RKO (cell line): Measurements from ENCODE around the gene AHR.
"Not testable (repeated sequence)": the region's sequence is repeated elsewhere in the genome, so short reads cannot be mapped to it uniquely, and the experiment has no call there.

Source experiments
- DNase-seq: peaks from one replicate; pipeline ENCODE4 v3.0.0-alpha.2; 2016; ENCODE audit warnings: low spot score

Gene AHR

GRCh38 chr7:17376595-17376994, 78.1 kb downstream of the AHR start:
- DNase-seq: no peak

DNA sequence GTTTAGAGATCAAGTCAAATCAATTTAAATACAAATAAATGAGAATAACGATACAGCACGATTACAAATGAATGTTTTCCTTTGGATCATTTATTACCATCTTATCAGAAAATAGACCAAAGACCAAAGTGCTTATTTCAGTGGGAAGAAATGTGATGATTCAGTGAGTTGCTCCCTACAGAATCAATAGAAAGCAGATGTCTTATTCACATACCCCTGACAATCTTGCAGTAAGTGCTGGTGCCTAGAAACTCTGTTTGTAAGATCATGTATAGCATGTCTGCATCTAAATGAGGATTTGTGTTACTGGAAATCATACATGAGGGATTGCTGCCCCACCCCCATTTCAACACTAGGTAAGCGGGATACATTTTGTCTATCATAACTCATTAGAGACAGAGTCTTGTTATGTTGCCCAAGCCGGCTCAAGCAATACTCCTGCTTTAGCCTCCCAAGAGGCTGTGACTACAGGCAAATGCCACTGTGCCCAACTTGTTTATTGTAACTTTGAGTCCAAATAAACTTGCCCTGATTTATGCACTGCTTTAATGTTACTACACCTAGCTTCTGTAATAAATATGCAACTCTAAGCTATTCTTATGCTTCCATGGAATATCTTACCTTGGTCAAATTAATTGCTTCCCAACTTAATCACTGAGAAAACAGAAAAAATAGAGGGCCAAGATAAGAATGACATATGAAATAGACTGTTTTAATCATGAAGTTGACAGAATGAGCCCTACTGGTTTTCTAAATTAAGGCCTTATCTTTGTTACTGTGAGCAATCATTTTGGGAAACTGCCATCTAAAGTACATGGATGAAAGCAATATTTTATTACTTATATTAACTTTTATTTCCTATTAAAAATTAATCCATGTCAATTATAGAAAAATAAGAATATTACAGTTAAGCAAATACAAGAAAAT, 82.5 kb downstream of the AHR start:
- no peak for DNase-seq

- DNase-seq: not testable (repeated sequence)
These were observed 84.2 kb downstream of the AHR start for GRCh38 chr7:17382408-17383354.

DNA sequence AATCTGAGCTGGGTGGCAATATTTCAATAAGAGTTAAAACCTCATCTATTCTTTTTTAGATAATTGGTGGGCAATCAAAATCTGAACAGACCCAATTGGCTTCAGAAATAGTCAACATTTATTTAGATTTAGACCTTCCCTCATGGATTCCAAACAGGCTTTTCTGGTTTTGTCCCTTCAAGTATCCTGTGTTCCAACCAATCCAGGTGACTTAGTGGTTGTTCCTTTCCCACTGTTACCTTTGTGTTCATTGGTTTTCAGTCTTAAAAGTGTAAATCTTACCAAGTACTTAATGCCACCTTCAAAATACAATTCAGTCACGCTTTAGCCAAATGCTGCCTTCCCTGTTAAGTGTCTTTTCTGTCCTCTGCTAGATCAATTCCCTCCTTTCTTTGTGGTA, 85.9 kb downstream of the AHR start:
- no peak for DNase-seq

- DNase-seq: no peak
These were observed 87.2 kb downstream of the AHR start for GRCh38 chr7:17385612-17386011.

- no peak for DNase-seq
These were observed 91.9 kb downstream of the AHR start for GRCh38 chr7:17390392-17390791.

GRCh38 chr7:17391366-17391765, 92.9 kb downstream of the AHR start:
- DNase-seq: no peak

DNA sequence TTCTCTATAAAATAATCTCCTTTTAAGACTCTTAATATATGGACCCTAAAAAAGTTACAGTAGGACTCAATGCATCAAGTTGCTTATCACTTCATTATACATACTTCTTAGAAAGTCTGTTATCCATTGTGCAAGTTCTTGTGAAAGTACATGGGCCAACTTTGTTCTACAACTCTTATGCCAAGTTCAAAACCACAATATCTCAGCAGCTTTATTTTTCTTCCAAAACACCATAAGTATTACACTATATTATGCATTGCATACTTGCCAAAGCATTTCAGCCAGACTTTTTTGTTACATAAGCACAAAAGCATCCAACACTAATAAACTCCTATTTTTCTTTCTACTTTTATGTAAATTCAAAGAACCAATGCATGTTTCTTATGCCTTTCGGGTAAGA, 94.4 kb downstream of the AHR start:
- DNase-seq: no peak

GRCh38 chr7:17394563-17394962, 96.1 kb downstream of the AHR start:
- DNase-seq: not testable (repeated sequence)
